Naive thymus-derived CD4-positive, alpha-beta T cell (primary cell): ENCODE measurements around the gene CRHR1. TPM values are rescaled to one million over a fixed set of nuclear protein-coding genes. Genes with fewer than 3 reads are reported as not detected.

Experiments
- ATAC-seq: fragments of 150-1000 bp; cut with Tn5 transposase; 2 replicates; pipeline ENCODE4 v1.10.0; 2021; ENCODE audit warnings: mild to moderate bottlenecking, moderate library complexity
- CTCF ChIA-PET: fragments of 350-600 bp; sonication (Branson Sonifier 250); formaldehyde crosslinking; loops from one replicate; lab custom pipeline; 2021; ENCODE audit warnings: antibody characterized with exemption; lab: Charles Lee
- POLR2A ChIA-PET: fragments of 350-600 bp; sonication (Branson Sonifier 250); formaldehyde crosslinking; loops from one replicate; lab custom pipeline; 2021; ENCODE audit warnings: antibody characterized with exemption, inconsistent platforms; lab: Charles Lee
- DNase-seq, 9 donors: peaks; one replicate each; pipeline versions ENCODE4 v3.0.0 to v3.0.0-alpha.2; 2020 to 2022; ENCODE audit warnings: mixed read lengths in 1 of 9
- H3K27ac ChIP-seq: one replicate; pipeline ENCODE4 v1.7.0; 2013; ENCODE audit warnings: mild to moderate bottlenecking, low read depth, low read length, moderate library complexity
- H3K27me3 ChIP-seq, 2 donors: one replicate each; pipeline ENCODE4 v1.7.0; 2013; ENCODE audit warnings: low read length in 2 of 2, mild to moderate bottlenecking in 2 of 2, moderate library complexity in 2 of 2; ENCODE audit not compliant: control insufficient read depth in 2 of 2, insufficient read depth in 2 of 2
- H3K36me3 ChIP-seq, 3 experiments: 1 replicate in 2 of 3; 2 replicates in 1 of 3; pipeline ENCODE4 v1.7.0; 2013; ENCODE audit warnings: low read length in 3 of 3, mild to moderate bottlenecking in 3 of 3, moderate library complexity in 1 of 3; ENCODE audit not compliant: insufficient read depth in 3 of 3, control insufficient read depth in 2 of 3
- H3K4me1 ChIP-seq, 2 donors: one replicate each; pipeline ENCODE4 v1.7.0; 2013; ENCODE audit warnings: low read length in 2 of 2, mild to moderate bottlenecking in 2 of 2, moderate library complexity in 1 of 2; ENCODE audit not compliant: control insufficient read depth in 2 of 2, insufficient read depth in 2 of 2
- H3K4me3 ChIP-seq: 2 replicates; pipeline ENCODE4 v1.7.0; 2013; ENCODE audit warnings: mild to moderate bottlenecking, low read length
- H3K9me3 ChIP-seq, 3 experiments: 1 replicate in 2 of 3; 2 replicates in 1 of 3; pipeline ENCODE4 v1.7.0; 2013; ENCODE audit warnings: low read length in 3 of 3; ENCODE audit not compliant: control insufficient read depth in 2 of 3
- H3K27ac Mint-ChIP-seq, 9 donors: one replicate each; pipeline ENCODE4 v1.8.0; 2020 to 2022; ENCODE audit warnings: mixed read lengths in 9 of 9, mild to moderate bottlenecking in 8 of 9, moderate library complexity in 5 of 9, inconsistent platforms in 2 of 9
- H3K27me3 Mint-ChIP-seq, 5 donors: one replicate each; pipeline ENCODE4 v1.8.0; 2021 to 2022; ENCODE audit warnings: mixed read lengths in 5 of 5, mild to moderate bottlenecking in 1 of 5
- H3K36me3 Mint-ChIP-seq, 5 donors: one replicate each; pipeline ENCODE4 v1.8.0; 2020 to 2022; ENCODE audit warnings: mixed read lengths in 5 of 5, mild to moderate bottlenecking in 3 of 5, inconsistent platforms in 1 of 5
- H3K4me1 Mint-ChIP-seq, 7 donors: one replicate each; pipeline ENCODE4 v1.8.0; 2020 to 2022; ENCODE audit warnings: mixed read lengths in 7 of 7, mild to moderate bottlenecking in 3 of 7, inconsistent platforms in 1 of 7
- H3K4me3 Mint-ChIP-seq, 10 donors: one replicate each; pipeline ENCODE4 v1.8.0; 2020 to 2022; ENCODE audit warnings: mild to moderate bottlenecking in 10 of 10, mixed read lengths in 10 of 10, moderate library complexity in 6 of 10, inconsistent platforms in 2 of 10
- H3K9me3 Mint-ChIP-seq, 11 donors: one replicate each; pipeline ENCODE4 v1.8.0; 2020 to 2022; ENCODE audit warnings: mixed read lengths in 11 of 11, mild to moderate bottlenecking in 4 of 11, inconsistent platforms in 1 of 11, moderate library complexity in 1 of 11
- intact Hi-C, 2 donors: fragments of 100-400 bp; cut with micrococcal nuclease; formaldehyde crosslinking; loops; one replicate each; pipeline ENCODE4 v1.15.1; 2023
- polyA plus RNA-seq, 2 donors: library from polyadenylated mRNA; unstranded; fragments of 300-500 nt; fragmentation: Illumina TruSeq; gene quantifications; one replicate each; pipeline ENCODE4 v1.2.3, GENCODE V29; 2021
- total RNA-seq, 6 experiments: library from RNA in 5 of 6; stranded (reverse) in 5 of 6; gene quantifications; 1 replicate in 5 of 6; 2 replicates in 1 of 6; pipeline ENCODE4 v1.2.3 and lab custom pipeline; 2021 to 2026

The CRHR1 gene
- total and polyA plus RNA-seq, 7 experiments from 2014 or later: not detected

GRCh38 chr17:45757431-45758218, 26.5 kb upstream of the CRHR1 start:
- Mint-ChIP-seq H3K9me3 (no peaks in the 10 kb centered on the region), H3K27ac (no peak overlapping the region), H3K4me1 (no peaks in the 10 kb centered on the region), H3K4me3 (no peak overlapping the region), H3K27me3 (peaks cover 6 to 30% (median 9%) of the 10 kb centered on the region in 5 donors), H3K36me3 (no peaks in the 10 kb centered on the region)
- intact Hi-C loops: no loop called here
- no peak overlapping the region for H3K4me3 ChIP-seq
- H3K27ac ChIP-seq: no peak overlapping the region
- DNase-seq (no peak), ATAC-seq (no peak)
- CTCF ChIA-PET: no interaction called here
- H3K4me1 ChIP-seq: no peaks in the 10 kb centered on the region
- POLR2A ChIA-PET: no interaction called here
- H3K9me3 ChIP-seq: no peaks in the 10 kb centered on the region
- H3K36me3 ChIP-seq: no peaks in the 10 kb centered on the region
- H3K27me3 ChIP-seq: no peaks in the 10 kb centered on the region

GRCh38 chr17:45758544-45758943, 25.6 kb upstream of the CRHR1 start:
- ChIA-PET POLR2A (no interaction called here), CTCF (no interaction called here)
- Mint-ChIP-seq H3K27ac (no peak overlapping the region), H3K27me3 (peaks cover 10 to 28% (median 13%) of the 10 kb centered on the region in 5 donors), H3K4me1 (no peaks in the 10 kb centered on the region), H3K9me3 (no peaks in the 10 kb centered on the region), H3K36me3 (no peaks in the 10 kb centered on the region), H3K4me3 (no peak overlapping the region)
- DNase-seq (no peak), ATAC-seq (no peak)
- Histone ChIP-seq H3K27ac (no peak overlapping the region), H3K9me3 (no peaks in the 10 kb centered on the region), H3K27me3 (no peaks in the 10 kb centered on the region), H3K36me3 (no peaks in the 10 kb centered on the region), H3K4me1 (no peaks in the 10 kb centered on the region), H3K4me3 (no peak overlapping the region)
- intact Hi-C loops: no loop called here

- POLR2A ChIA-PET: no interaction called here
- Mint-ChIP-seq H3K36me3 (no peaks in the 10 kb centered on the region), H3K9me3 (no peaks in the 10 kb centered on the region), H3K27me3 (peaks cover 14 to 35% (median 18%) of the 10 kb centered on the region in 5 donors), H3K4me3 (no peak overlapping the region), H3K27ac (no peak overlapping the region), H3K4me1 (no peaks in the 10 kb centered on the region)
- H3K4me1 ChIP-seq: no peaks in the 10 kb centered on the region
- H3K36me3 ChIP-seq: no peaks in the 10 kb centered on the region
- H3K27ac ChIP-seq: no peak overlapping the region
- intact Hi-C loops: no loop called here
- DNase-seq (no peak), ATAC-seq (no peak)
- H3K27me3 ChIP-seq: no peaks in the 10 kb centered on the region
- no peaks in the 10 kb centered on the region for H3K9me3 ChIP-seq
- CTCF ChIA-PET: no interaction called here
- H3K4me3 ChIP-seq: no peak overlapping the region
Measured at GRCh38 chr17:45759761-45760160, 24.4 kb upstream of the CRHR1 start.

- Mint-ChIP-seq H3K9me3 (no peaks in the 10 kb centered on the region), H3K4me1 (no peaks in the 10 kb centered on the region), H3K4me3 (no peak overlapping the region), H3K27ac (no peak overlapping the region), H3K27me3 (peaks cover 13 to 34% (median 14%) of the 10 kb centered on the region in 5 donors), H3K36me3 (no peaks in the 10 kb centered on the region)
- Histone ChIP-seq H3K9me3 (no peaks in the 10 kb centered on the region), H3K4me3 (no peak overlapping the region), H3K27ac (no peak overlapping the region), H3K27me3 (no peaks in the 10 kb centered on the region), H3K36me3 (no peaks in the 10 kb centered on the region), H3K4me1 (no peaks in the 10 kb centered on the region)
- intact Hi-C loops: no loop called here
- ATAC-seq: no peak
- POLR2A ChIA-PET: no interaction called here
- CTCF ChIA-PET: no interaction called here
- DNase-seq: no peak
Measured at GRCh38 chr17:45761957-45762565, 22.1 kb upstream of the CRHR1 start.

- ChIA-PET CTCF (no interaction called here), POLR2A (no interaction called here)
- H3K9me3 Mint-ChIP-seq: no peaks in the 10 kb centered on the region
- intact Hi-C loops: no loop called here
- H3K27me3 ChIP-seq: no peaks in the 10 kb centered on the region
- H3K36me3 ChIP-seq: no peaks in the 10 kb centered on the region
- H3K4me3 ChIP-seq: no peak overlapping the region
- no peak overlapping the region for H3K27ac ChIP-seq
- no peaks in the 10 kb centered on the region for H3K4me1 ChIP-seq
- H3K9me3 ChIP-seq: no peaks in the 10 kb centered on the region
- no peaks in the 10 kb centered on the region for H3K4me1 Mint-ChIP-seq
- no peak overlapping the region for H3K27ac Mint-ChIP-seq
- no peak for ATAC-seq
- no peak for DNase-seq
- H3K4me3 Mint-ChIP-seq: no peak overlapping the region
- H3K36me3 Mint-ChIP-seq: no peaks in the 10 kb centered on the region
- H3K27me3 Mint-ChIP-seq: peaks cover 13 to 35% (median 18%) of the 10 kb centered on the region in 5 donors
Measured at GRCh38 chr17:45763182-45763581, 20.9 kb upstream of the CRHR1 start.

GRCh38 chr17:45764479-45764878, 19.6 kb upstream of the CRHR1 start:
- ChIA-PET CTCF (no interaction called here), POLR2A (no interaction called here)
- H3K27ac ChIP-seq: no peak overlapping the region
- H3K4me1 Mint-ChIP-seq: no peaks in the 10 kb centered on the region
- intact Hi-C loops: no loop called here
- H3K36me3 ChIP-seq: no peaks in the 10 kb centered on the region
- H3K4me1 ChIP-seq: no peaks in the 10 kb centered on the region
- no peak overlapping the region for H3K4me3 ChIP-seq
- no peaks in the 10 kb centered on the region for H3K9me3 ChIP-seq
- H3K27me3 ChIP-seq: no peaks in the 10 kb centered on the region
- H3K4me3 Mint-ChIP-seq: no peak overlapping the region
- H3K27me3 Mint-ChIP-seq: peaks cover 22 to 40% (median 22%) of the 10 kb centered on the region in 5 donors
- H3K36me3 Mint-ChIP-seq: no peaks in the 10 kb centered on the region
- no peak for DNase-seq
- H3K27ac Mint-ChIP-seq: no peak overlapping the region
- H3K9me3 Mint-ChIP-seq: peaks cover 0 to 2% (median 0%) of the 10 kb centered on the region in 11 donors
- no peak for ATAC-seq

- Mint-ChIP-seq H3K9me3 (peaks cover 0 to 2% (median 0%) of the 10 kb centered on the region in 11 donors), H3K27me3 (peaks cover 22 to 52% (median 26%) of the 10 kb centered on the region in 5 donors), H3K4me3 (no peak overlapping the region), H3K36me3 (no peaks in the 10 kb centered on the region), H3K27ac (no peak overlapping the region), H3K4me1 (peaks cover 0 to 1% (median 0%) of the 10 kb centered on the region in 7 donors)
- intact Hi-C loops: no loop called here
- DNase-seq: no peak
- ATAC-seq: no peak
- Histone ChIP-seq H3K4me1 (no peaks in the 10 kb centered on the region), H3K27ac (no peak overlapping the region), H3K4me3 (no peak overlapping the region), H3K36me3 (no peaks in the 10 kb centered on the region), H3K9me3 (no peaks in the 10 kb centered on the region), H3K27me3 (no peaks in the 10 kb centered on the region)
- ChIA-PET CTCF (no interaction called here), POLR2A (no interaction called here)
Measured at GRCh38 chr17:45768000-45768399, 16.1 kb upstream of the CRHR1 start.
